ENCODE results near the gene AKR1B15.

The AKR1B15 gene

GRCh38 chr7:134619627-134620331 lies 70.9 kb downstream of the AKR1B15 start:
- no peak for DNase-seq

- no peak for DNase-seq
Observed at GRCh38 chr7:134622303-134622995, 73.5 kb downstream of the AKR1B15 start.

GRCh38 chr7:134623193-134623592 lies 74.3 kb downstream of the AKR1B15 start:
- no peak for DNase-seq

GRCh38 chr7:134625550-134625949 lies 76.6 kb downstream of the AKR1B15 start:
- DNase-seq = no peak

- DNase-seq = no peak
Observed at GRCh38 chr7:134627109-134627774, 78.3 kb downstream of the AKR1B15 start.

- no peak for DNase-seq
Observed at GRCh38 chr7:134627775-134628153, 78.9 kb downstream of the AKR1B15 start.

- no peak for DNase-seq
Observed at GRCh38 chr7:134629445-134629844, 80.5 kb downstream of the AKR1B15 start.
